ENCODE results near the gene ZBTB48.

GRCh38 chr1:6585841-6586240, 6.0 kb downstream of the ZBTB48 start:
- no peak for TF ChIP-seq ATF3 (IDR thresholded peaks at IDR 0.05)
- no peak for TF ChIP-seq POLR2AphosphoS5 (IDR thresholded peaks at IDR 0.05; ENCODE audit: low read depth, low read length)

Measured in HCT116 (cell line).